HG02623 (cell line): ENCODE results near the gene UHRF1.
"Not testable (repeated sequence)": the region's sequence is repeated elsewhere in the genome, so short reads cannot be mapped to it uniquely, and the experiment has no call there.

ENCODE experiments used
- ATAC-seq: cut with Tn5 transposase; IDR thresholded peaks from one replicate; pipeline ENCODE4 v1.9.1; 2021; ENCODE audit warnings: moderate library complexity; ENCODE audit not compliant: unreplicated experiment

Gene UHRF1

GRCh38 chr19:4970558-4971423 lies 61.5 kb downstream of the UHRF1 start:
- no peak for ATAC-seq

DNA sequence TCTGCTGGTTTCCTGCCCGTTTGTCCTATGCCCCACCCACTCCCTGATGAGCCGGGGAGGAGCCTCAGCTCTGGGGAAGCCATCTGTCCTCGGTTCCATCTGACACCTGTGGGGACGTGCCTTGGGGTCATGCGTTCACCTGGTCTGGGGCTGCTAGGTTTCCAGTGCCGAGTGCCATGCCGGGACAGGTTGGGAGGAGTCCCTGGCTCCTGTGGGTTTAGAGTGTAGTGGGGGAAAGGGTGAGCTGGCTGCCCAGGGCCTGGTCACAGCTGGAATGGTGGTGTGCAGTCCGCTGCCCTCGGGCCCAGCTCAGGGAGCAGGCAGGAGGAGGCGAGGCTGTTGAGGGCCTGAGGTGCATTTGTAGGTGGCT lies 62.1 kb downstream of the UHRF1 start:
- no peak for ATAC-seq

GRCh38 chr19:4971816-4972495 lies 62.7 kb downstream of the UHRF1 start:
- no peak for ATAC-seq

- no peak for ATAC-seq
Observed at GRCh38 chr19:4972509-4973230, 63.4 kb downstream of the UHRF1 start.

GRCh38 chr19:4974880-4975469 lies 65.7 kb downstream of the UHRF1 start:
- ATAC-seq: no peak

GRCh38 chr19:4975601-4976000 lies 66.3 kb downstream of the UHRF1 start:
- ATAC-seq: not testable (repeated sequence)

DNA sequence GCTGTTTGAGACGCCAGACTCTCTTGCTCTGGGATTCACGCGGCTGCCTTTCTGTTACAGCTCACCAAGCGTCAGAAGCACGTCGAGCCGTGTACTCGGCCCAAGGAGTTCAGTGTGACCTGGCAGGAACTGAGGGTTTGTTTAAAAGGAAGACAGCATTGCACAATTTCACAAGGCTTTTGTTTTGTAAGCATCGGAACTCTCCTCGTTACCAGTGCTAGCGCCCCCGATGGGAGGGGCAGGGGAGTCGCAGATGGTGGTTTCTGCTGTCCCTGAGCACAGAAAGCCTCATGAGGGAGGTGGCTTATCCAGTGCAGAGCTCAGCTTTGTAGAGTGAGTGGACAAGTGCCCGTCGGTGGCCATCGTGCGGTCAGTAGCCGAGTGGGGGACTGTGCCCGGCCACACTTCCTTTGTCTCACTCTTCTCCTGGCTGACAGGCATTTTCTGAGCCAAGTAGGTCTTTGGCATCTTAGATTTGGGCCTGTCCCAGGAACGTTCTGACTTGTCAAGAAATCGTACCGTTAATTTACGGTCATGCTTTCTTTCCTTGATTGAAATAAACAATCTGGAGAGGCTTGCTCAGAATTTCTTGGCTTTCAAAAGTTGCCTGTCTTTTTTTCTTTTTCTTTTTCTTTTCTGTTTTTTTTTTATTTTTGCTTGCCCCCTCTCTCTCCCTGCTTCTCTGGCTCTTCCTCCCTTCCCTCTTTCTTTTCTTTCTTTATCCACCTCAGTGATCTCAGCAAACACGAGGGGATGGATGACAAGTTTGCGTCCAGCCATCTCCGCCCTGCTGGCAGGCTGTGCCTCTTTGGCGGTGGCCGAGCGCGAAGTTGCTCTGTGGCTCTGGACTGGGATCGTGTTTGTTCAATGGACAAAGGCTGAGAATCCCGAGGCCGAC lies 67.3 kb downstream of the UHRF1 start:
- ATAC-seq: no peak

GRCh38 chr19:4977299-4978174 lies 68.2 kb downstream of the UHRF1 start:
- no peak for ATAC-seq

DNA sequence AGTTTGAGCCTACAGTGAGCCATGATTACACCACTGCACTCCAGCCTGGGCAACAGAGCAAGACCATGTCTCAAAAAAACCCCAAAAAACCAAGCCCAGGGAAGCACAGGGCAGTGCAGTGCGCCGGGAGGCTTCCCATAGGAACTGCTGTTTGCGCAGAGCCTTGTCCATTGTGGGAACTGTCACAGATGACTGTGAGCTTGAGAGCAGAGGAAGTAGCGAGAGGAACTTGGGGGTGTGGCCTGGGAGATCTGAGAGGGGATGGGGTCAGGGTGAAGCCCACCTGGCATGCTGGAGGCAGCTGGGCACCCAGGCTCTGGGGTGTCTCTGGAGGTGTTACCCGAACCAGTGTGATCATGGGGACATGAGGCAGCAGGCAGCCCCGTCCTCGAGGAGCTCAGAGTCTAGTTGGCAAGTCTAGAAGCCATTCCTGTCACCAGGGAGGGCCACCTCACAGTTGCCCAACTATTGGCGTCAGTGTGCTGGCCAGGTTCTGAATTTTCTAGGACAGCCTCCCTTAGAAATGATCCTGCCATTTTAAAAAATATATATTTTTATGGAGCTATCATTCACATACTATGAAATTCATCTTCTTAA lies 70.0 kb downstream of the UHRF1 start:
- no peak for ATAC-seq

- no peak for ATAC-seq
Observed at GRCh38 chr19:4980067-4980466, 70.8 kb downstream of the UHRF1 start.

DNA sequence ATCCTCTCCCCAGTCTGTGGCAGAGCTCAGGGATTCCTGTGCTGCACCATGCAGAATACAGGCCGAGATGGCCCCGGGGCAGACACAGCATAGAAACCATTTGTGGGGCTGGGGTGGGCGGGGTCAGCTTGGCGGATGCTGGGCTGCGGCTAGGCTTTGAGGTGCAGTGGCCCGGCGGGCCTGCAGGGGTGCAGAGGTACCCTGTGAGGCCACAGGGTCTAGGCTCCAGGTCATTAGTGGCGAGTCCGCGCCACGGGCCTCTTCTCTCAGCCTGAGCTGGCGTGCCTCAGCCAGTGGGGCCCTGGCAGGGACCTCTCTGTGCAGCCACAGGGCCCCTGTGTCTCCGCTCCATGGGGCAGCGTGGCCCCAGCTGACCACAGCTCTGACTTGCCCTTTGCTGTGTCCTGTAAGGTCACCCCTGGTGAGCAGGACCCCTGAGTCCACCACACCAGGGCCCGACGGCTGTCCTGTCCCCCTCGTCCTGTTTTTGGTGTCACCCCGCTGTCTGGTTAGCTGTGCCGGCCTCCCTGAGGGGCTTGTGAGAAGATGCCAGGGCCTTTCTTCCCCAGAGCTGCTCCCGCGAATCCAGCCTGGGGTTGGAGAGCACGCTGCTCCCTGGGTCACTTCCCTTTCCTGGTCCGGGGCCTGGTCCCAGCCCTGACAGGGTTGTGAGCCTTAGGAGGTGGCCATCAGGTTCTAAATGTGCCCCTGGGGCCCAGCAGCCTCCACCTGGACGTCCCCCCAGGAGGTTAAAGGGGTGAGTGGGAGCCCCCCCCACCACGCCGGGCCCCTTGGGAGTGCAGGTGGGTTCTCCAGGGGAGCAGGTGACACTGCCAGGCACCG lies 71.8 kb downstream of the UHRF1 start:
- ATAC-seq: no peak

- ATAC-seq: no peak
Observed at GRCh38 chr19:4981681-4981958, 72.3 kb downstream of the UHRF1 start.

- ATAC-seq: no peak
Observed at GRCh38 chr19:4983346-4984105, 74.2 kb downstream of the UHRF1 start.

GRCh38 chr19:4984106-4984380 lies 74.7 kb downstream of the UHRF1 start:
- ATAC-seq: no peak

DNA sequence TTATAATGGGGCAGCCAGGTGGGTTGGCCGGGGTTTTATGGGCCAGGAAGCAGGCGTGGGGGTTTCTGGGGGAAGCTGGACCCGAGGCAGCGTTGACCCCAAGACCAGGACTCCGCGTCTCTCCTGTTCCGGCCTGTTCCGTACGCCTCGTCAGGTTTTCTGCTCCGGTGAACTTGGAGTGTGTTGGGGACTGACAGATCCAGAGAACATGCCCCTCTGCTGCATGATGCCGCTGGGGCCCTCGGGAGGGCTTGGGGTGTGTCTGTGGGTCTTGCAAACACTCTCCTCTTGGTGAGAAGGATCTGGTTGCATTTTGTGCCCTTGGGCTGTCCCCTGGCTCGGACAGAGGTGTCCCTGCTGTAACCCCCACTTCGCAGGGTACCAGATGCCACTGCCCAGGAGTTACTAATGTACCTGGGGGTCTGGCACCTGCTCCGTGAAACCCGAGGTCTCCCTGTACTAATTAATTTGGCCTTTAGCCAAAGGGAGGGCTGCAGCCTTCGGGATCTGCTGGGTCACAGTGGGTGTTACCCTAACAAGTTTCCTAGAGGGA lies 75.2 kb downstream of the UHRF1 start:
- ATAC-seq: no peak

- no peak for ATAC-seq
Observed at GRCh38 chr19:4985551-4985991, 76.3 kb downstream of the UHRF1 start.

GRCh38 chr19:4986056-4986455 lies 76.8 kb downstream of the UHRF1 start:
- no peak for ATAC-seq
